KMS-11 (cell line): ENCODE results near the gene EN1.

ENCODE experiments used
- H2AFZ ChIP-seq: fragments of 200-600 bp; sonication (generic); 2 replicates; pipeline ENCODE4 v1.6.1; 2016; ENCODE audit warnings: antibody characterized with exemption, mixed run types, low read depth
- H3K27ac ChIP-seq: fragments of 200-600 bp; sonication (generic); 2 replicates; pipeline ENCODE4 v1.6.1; 2016; ENCODE audit warnings: mild to moderate bottlenecking, mixed run types
- H3K27me3 ChIP-seq: fragments of 200-600 bp; sonication (generic); 2 replicates; pipeline ENCODE4 v1.6.1; 2017; ENCODE audit warnings: mild to moderate bottlenecking, low read depth, mixed run types, moderate library complexity; ENCODE audit not compliant: insufficient read depth
- H3K36me3 ChIP-seq: fragments of 200-600 bp; sonication (generic); 2 replicates; pipeline ENCODE4 v1.6.1; 2017; ENCODE audit warnings: mild to moderate bottlenecking, mixed run types; ENCODE audit not compliant: insufficient read depth
- H3K4me1 ChIP-seq: fragments of 200-600 bp; sonication (generic); 2 replicates; pipeline ENCODE4 v1.6.1; 2016; ENCODE audit warnings: mild to moderate bottlenecking, low read depth, mixed run types; ENCODE audit not compliant: poor library complexity, severe bottlenecking
- H3K4me2 ChIP-seq: fragments of 200-600 bp; sonication (generic); 2 replicates; pipeline ENCODE4 v1.7.0; 2016; ENCODE audit warnings: mild to moderate bottlenecking, mixed run types
- H3K4me3 ChIP-seq: fragments of 200-600 bp; sonication (generic); IDR thresholded peaks from 2 replicates; pipeline ENCODE4 v1.6.1; 2017; ENCODE audit warnings: low read depth, low read length, mixed read lengths; ENCODE audit not compliant: insufficient read depth
- H3K79me2 ChIP-seq: fragments of 200-600 bp; sonication (generic); 2 replicates; pipeline ENCODE4 v1.6.1; 2016; ENCODE audit warnings: low read depth, mixed run types; ENCODE audit not compliant: insufficient read depth
- H3K9ac ChIP-seq: fragments of 200-600 bp; sonication (generic); 2 replicates; pipeline ENCODE4 v1.6.1; 2016; ENCODE audit warnings: mild to moderate bottlenecking, mixed run types
- H4K20me1 ChIP-seq: fragments of 200-600 bp; sonication (generic); 2 replicates; pipeline ENCODE4 v1.6.1; 2016; ENCODE audit warnings: mild to moderate bottlenecking, mixed run types; ENCODE audit not compliant: insufficient read depth
- TF ChIP-seq, protein P1 (sequence below): fragments of 200-600 bp; sonication (generic); conservative IDR thresholded peaks from 2 replicates; pipeline ENCODE4 v1.6.1; 2017; ENCODE audit warnings: low read depth, mild to moderate bottlenecking, antibody characterized with exemption, low read length, moderate library complexity, mixed read lengths

The EN1 gene

DNA sequence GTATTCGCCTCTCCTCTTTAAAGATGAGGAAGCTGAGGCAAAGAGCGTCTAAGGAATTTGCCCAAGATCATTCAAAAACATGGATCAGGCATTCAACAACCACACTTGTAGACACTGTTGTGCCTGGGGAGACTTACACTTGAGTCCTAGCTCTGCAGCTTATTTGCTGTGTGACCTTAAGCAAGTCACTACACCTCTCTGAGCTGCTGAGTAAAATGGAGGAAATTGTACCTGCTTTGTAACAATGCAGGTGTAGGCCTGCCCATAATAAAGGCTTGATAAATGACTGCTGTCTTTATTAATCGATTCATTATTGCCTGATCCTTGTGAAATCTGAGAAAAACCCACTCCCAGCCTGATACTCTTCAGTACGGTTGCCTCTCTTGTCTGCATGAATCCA, 30.8 kb downstream of the EN1 start:
- Histone ChIP-seq H3K27me3 (no peaks in the 10 kb centered on the region), H3K36me3 (no peaks in the 10 kb centered on the region)
- TF ChIP-seq, protein P1, sequence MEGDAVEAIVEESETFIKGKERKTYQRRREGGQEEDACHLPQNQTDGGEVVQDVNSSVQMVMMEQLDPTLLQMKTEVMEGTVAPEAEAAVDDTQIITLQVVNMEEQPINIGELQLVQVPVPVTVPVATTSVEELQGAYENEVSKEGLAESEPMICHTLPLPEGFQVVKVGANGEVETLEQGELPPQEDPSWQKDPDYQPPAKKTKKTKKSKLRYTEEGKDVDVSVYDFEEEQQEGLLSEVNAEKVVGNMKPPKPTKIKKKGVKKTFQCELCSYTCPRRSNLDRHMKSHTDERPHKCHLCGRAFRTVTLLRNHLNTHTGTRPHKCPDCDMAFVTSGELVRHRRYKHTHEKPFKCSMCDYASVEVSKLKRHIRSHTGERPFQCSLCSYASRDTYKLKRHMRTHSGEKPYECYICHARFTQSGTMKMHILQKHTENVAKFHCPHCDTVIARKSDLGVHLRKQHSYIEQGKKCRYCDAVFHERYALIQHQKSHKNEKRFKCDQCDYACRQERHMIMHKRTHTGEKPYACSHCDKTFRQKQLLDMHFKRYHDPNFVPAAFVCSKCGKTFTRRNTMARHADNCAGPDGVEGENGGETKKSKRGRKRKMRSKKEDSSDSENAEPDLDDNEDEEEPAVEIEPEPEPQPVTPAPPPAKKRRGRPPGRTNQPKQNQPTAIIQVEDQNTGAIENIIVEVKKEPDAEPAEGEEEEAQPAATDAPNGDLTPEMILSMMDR, result no peak

DNA sequence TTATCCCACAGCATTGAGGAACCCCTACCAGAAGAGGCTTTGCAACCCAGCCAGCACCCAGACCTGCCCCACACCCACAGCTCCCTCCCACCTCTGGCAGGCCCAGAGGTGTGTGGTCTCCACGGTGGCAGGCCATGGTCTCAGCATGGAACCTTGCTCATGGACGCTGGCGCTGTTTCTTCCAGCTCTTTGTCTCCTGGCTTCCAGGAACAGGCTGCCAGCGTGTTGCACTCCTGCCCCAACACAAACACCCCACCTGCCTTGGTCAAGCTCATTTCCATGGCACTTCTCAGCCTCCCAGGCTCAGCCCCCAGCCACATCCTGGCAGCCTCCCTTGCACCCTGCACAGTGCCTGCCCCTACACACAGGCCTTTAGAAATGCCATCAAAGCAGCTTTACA, 31.7 kb downstream of the EN1 start:
- H3K9ac ChIP-seq, result no peak overlapping the region

More for the DNA sequence above, 30.8 kb downstream of the EN1 start:
- no peak overlapping the region for H3K4me3 ChIP-seq
- H3K4me2 ChIP-seq, result no peak overlapping the region
- H3K79me2 ChIP-seq, result no peaks in the 10 kb centered on the region
- H2AFZ ChIP-seq, result no peak overlapping the region
- no peaks in the 10 kb centered on the region for H4K20me1 ChIP-seq
- H3K27ac ChIP-seq, result no peak overlapping the region
- no peaks in the 10 kb centered on the region for H3K4me1 ChIP-seq
- H3K9ac ChIP-seq, result no peak overlapping the region

GRCh38 chr2:118815314-118815713, 32.1 kb downstream of the EN1 start:
- no peak overlapping the region for H3K4me2 ChIP-seq
- no peaks in the 10 kb centered on the region for H3K79me2 ChIP-seq
- no peaks in the 10 kb centered on the region for H4K20me1 ChIP-seq
- no peak overlapping the region for H3K4me3 ChIP-seq
- H3K4me1 ChIP-seq, result no peaks in the 10 kb centered on the region
- H3K9ac ChIP-seq, result no peak overlapping the region
- H3K27me3 ChIP-seq, result no peaks in the 10 kb centered on the region
- no peaks in the 10 kb centered on the region for H3K36me3 ChIP-seq
- no peak overlapping the region for H3K27ac ChIP-seq
- H2AFZ ChIP-seq, result no peak overlapping the region
- TF ChIP-seq, protein P1, result no peak

More for the DNA sequence above, 31.7 kb downstream of the EN1 start:
- no peak overlapping the region for H3K4me2 ChIP-seq
- no peaks in the 10 kb centered on the region for H3K36me3 ChIP-seq
- H3K4me3 ChIP-seq, result no peak overlapping the region
- H3K79me2 ChIP-seq, result no peaks in the 10 kb centered on the region
- no peaks in the 10 kb centered on the region for H4K20me1 ChIP-seq
- no peaks in the 10 kb centered on the region for H3K27me3 ChIP-seq
- no peaks in the 10 kb centered on the region for H3K4me1 ChIP-seq
- H2AFZ ChIP-seq, result no peak overlapping the region
- TF ChIP-seq, protein P1, result no peak
- H3K27ac ChIP-seq, result no peak overlapping the region

DNA sequence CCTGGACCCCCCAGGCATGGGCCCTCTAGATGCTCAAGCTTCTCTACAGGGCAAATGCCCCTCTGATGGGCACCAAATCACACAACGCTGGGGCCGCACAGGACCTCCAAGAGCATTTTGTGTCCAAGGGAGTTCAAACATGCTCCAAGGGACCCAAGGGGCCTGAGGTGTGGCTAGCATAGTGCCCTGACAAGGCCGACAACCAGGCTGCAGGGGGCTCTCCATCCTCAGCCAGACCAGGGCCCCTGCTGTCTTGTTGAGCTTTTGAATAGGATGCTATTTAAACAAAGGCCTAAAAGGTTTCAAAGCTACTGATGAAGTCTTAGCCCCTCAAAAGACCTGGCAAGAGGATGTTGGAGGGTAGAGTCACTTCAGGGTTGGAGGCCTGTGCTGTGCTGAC, 33.1 kb downstream of the EN1 start:
- no peaks in the 10 kb centered on the region for H3K79me2 ChIP-seq
- H3K9ac ChIP-seq, result no peak overlapping the region
- H3K27ac ChIP-seq, result no peak overlapping the region
- no peaks in the 10 kb centered on the region for H3K27me3 ChIP-seq
- H4K20me1 ChIP-seq, result no peaks in the 10 kb centered on the region
- TF ChIP-seq, protein P1, result no peak
- no peak overlapping the region for H3K4me2 ChIP-seq
- H2AFZ ChIP-seq, result no peak overlapping the region
- H3K4me3 ChIP-seq, result no peak overlapping the region
- H3K36me3 ChIP-seq, result no peaks in the 10 kb centered on the region
- H3K4me1 ChIP-seq, result no peaks in the 10 kb centered on the region
